HL-60 (cell line): ENCODE measurements around the gene PRDM2.
A peak's percentile ranks its signal among the peaks of the same experiment; 100 is the strongest.

Experiments used
- DNase-seq, 2 experiments: peaks; one replicate each; pipeline ENCODE4 v3.0.0-alpha.2; 2010 to 2020; ENCODE audit warnings: low read depth in 1 of 2, low spot score in 1 of 2
- H3K27ac ChIP-seq: fragments of 250-450 bp; sonication (Bioruptor Pico); replicated peaks from 2 replicates; pipeline ENCODE4 v1.5.1; 2020; ENCODE audit warnings: mild to moderate bottlenecking, moderate library complexity
- H3K27me3 ChIP-seq: fragments of 250-450 bp; sonication (Bioruptor Pico); 2 replicates; pipeline ENCODE4 v1.5.1; 2021; ENCODE audit warnings: mild to moderate bottlenecking, moderate library complexity; ENCODE audit not compliant: insufficient read depth, poor library complexity, severe bottlenecking
- H3K4me3 ChIP-seq: replicated peaks from 2 replicates; pipeline ENCODE4 v1.5.1; 2011; ENCODE audit warnings: mild to moderate bottlenecking, control low read depth, low read length; ENCODE audit not compliant: insufficient read depth
- GABPA ChIP-seq: IDR thresholded peaks from 2 replicates; pipeline ENCODE4 v1.6.1; 2012; ENCODE audit warnings: low read depth
- POLR2AphosphoS5 ChIP-seq: IDR thresholded peaks from 2 replicates; pipeline ENCODE4 v1.6.1; 2012; ENCODE audit warnings: low read depth
- SPI1 ChIP-seq: IDR thresholded peaks from 2 replicates; pipeline ENCODE4 v1.6.1; 2012; ENCODE audit warnings: low read depth, mild to moderate bottlenecking, borderline replicate concordance
- TF ChIP-seq, protein P1 (sequence below): IDR thresholded peaks from one replicate; pipeline ENCODE4 v1.5.1; 2011; ENCODE audit warnings: low read length, control low read depth, inconsistent platforms; ENCODE audit not compliant: insufficient read depth
- TF ChIP-seq, protein P2 (sequence below): IDR thresholded peaks from 2 replicates; pipeline ENCODE4 v1.6.1; 2012; ENCODE audit warnings: low read depth; ENCODE audit not compliant: insufficient replicate concordance

Gene PRDM2

DNA sequence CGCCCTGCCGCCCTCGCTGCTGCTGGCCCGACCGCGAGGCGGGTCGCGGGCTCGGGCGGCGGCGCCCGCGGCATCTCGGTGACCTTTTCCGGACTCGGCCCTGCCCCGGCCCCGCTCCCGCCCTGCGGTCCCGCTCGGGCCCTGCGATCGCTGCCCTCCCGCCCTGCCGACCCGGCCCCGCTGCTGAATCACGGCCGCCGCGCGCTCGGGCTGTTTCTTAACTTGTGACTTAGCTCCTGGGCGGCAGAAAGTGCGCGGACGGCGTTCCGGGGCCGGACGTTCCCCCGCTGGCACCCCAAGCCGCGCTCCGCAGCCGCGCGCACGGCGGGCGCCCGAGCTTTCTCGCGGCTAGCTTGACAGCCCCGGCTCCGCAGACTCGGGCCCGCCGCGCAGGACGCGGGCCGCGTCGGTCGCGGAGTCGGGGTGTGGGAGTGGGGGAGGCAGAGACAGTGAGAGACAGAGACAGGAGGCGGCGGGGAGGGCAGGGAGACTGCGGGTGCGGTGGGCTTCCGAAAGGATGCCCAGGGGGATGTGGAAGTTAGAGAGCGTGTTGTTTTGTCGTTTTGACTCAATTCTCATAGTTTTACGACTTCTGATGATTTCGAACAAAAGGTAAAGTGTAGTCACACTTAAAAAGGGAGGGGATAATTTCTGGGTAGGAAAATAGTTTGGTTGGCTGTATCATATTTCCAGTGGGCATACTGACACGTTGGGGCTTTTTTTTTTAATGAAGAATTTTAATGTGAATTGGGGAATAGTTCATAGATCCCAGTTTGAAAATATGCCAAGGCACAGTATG, 49.8 kb downstream of the PRDM2 start:
- peak in 1 of 2 experiments; percentile 42 for DNase-seq
- Histone ChIP-seq H3K27ac (peak overlapping the region; percentile 42), H3K27me3 (no peaks in the 10 kb centered on the region), H3K4me3 (peak overlapping the region; percentile 80)
- TF ChIP-seq, protein P1, sequence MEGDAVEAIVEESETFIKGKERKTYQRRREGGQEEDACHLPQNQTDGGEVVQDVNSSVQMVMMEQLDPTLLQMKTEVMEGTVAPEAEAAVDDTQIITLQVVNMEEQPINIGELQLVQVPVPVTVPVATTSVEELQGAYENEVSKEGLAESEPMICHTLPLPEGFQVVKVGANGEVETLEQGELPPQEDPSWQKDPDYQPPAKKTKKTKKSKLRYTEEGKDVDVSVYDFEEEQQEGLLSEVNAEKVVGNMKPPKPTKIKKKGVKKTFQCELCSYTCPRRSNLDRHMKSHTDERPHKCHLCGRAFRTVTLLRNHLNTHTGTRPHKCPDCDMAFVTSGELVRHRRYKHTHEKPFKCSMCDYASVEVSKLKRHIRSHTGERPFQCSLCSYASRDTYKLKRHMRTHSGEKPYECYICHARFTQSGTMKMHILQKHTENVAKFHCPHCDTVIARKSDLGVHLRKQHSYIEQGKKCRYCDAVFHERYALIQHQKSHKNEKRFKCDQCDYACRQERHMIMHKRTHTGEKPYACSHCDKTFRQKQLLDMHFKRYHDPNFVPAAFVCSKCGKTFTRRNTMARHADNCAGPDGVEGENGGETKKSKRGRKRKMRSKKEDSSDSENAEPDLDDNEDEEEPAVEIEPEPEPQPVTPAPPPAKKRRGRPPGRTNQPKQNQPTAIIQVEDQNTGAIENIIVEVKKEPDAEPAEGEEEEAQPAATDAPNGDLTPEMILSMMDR: no peak
- TF ChIP-seq POLR2AphosphoS5: no peak
- TF ChIP-seq GABPA: no peak
- TF ChIP-seq, protein P2, sequence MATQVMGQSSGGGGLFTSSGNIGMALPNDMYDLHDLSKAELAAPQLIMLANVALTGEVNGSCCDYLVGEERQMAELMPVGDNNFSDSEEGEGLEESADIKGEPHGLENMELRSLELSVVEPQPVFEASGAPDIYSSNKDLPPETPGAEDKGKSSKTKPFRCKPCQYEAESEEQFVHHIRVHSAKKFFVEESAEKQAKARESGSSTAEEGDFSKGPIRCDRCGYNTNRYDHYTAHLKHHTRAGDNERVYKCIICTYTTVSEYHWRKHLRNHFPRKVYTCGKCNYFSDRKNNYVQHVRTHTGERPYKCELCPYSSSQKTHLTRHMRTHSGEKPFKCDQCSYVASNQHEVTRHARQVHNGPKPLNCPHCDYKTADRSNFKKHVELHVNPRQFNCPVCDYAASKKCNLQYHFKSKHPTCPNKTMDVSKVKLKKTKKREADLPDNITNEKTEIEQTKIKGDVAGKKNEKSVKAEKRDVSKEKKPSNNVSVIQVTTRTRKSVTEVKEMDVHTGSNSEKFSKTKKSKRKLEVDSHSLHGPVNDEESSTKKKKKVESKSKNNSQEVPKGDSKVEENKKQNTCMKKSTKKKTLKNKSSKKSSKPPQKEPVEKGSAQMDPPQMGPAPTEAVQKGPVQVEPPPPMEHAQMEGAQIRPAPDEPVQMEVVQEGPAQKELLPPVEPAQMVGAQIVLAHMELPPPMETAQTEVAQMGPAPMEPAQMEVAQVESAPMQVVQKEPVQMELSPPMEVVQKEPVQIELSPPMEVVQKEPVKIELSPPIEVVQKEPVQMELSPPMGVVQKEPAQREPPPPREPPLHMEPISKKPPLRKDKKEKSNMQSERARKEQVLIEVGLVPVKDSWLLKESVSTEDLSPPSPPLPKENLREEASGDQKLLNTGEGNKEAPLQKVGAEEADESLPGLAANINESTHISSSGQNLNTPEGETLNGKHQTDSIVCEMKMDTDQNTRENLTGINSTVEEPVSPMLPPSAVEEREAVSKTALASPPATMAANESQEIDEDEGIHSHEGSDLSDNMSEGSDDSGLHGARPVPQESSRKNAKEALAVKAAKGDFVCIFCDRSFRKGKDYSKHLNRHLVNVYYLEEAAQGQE: no peak
- TF ChIP-seq SPI1: no peak

DNA sequence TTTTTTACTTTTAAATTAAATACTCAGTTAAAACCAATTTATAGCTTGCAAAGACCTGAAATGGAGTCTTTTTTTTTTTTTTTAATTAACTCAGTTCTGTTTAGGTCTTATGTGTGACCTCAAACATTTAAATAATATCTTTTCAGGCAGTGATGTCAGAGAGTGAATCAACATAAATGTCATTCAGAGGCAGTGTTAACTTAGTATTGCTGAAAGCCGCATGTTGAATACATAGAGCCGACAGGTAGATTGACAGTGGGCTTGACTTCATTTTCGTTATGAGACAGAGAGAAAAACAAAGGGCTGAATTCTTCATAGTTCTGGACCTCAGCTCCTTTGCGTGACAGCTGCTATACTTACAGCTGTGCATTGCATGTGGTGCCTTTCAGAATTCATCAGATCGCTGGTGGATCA, 51.5 kb downstream of the PRDM2 start:
- no peak for DNase-seq
- TF ChIP-seq POLR2AphosphoS5: no peak
- TF ChIP-seq, protein P2: no peak
- TF ChIP-seq, protein P1: no peak
- TF ChIP-seq GABPA: no peak
- TF ChIP-seq SPI1: no peak
- no peak overlapping the region for H3K27ac ChIP-seq
- H3K4me3 ChIP-seq: no peak overlapping the region
- H3K27me3 ChIP-seq: no peaks in the 10 kb centered on the region

DNA sequence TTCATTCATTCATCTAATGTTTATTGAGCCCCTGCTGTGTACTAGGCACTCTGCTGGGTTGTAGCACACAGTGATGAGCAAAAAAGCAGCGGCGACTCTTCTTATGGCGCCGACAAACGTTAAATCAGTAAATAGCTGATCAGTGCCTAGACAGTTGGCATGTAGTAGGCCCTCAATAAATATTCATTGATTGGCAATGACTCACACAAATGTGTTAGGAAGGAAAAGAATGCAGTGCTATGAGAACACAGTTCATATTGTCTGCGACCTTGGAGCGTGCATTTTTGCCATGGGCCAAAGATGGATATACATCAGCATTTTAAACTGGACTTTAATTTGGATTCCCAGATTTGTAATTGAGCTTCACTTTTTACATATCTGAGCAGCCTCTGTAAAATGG, 52.0 kb downstream of the PRDM2 start:
- no peak for DNase-seq
- Histone ChIP-seq H3K27ac (no peak overlapping the region), H3K4me3 (no peak overlapping the region), H3K27me3 (no peaks in the 10 kb centered on the region)
- TF ChIP-seq POLR2AphosphoS5: no peak
- TF ChIP-seq, protein P1: no peak

DNA sequence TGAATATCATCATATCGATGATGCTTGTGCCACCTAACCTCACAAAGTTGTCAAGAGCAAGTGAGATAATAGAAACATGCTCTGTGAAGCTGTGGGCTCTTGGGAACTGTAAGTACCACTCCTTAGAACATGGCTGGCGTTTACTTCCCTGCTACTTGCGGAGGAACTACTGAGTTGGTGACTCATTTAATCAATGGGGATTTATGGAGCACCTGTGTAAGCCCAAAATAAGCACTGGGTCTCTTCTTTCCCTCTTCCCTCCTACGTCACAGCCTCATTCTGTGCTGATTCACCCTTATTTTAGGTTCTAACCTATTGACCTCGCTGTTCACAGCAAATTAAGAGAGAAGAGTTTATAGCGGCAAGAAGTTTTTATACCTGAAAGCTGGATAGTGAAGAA, 52.9 kb downstream of the PRDM2 start:
- Histone ChIP-seq H3K27ac (no peak overlapping the region), H3K27me3 (no peaks in the 10 kb centered on the region), H3K4me3 (no peak overlapping the region)
- no peak for TF ChIP-seq POLR2AphosphoS5
- TF ChIP-seq, protein P2: no peak
- no peak for TF ChIP-seq GABPA
- no peak for TF ChIP-seq SPI1
- TF ChIP-seq, protein P1: no peak
- DNase-seq: no peak
